Gastroesophageal sphincter (tissue), 4 donors: ENCODE data around the gene NFATC3. TPM values are rescaled to one million over a fixed set of nuclear protein-coding genes. Genes with fewer than 3 reads are reported as not detected.
"Not testable (repeated sequence)": the region's sequence is repeated elsewhere in the genome, so short reads cannot be mapped to it uniquely, and the experiment has no call there.

ENCODE experiments used
- ATAC-seq: fragments of 150-250 bp; one replicate; pipeline ENCODE4 v1.9.1; 2016; ENCODE audit warnings: mild to moderate bottlenecking, moderate library complexity
- H3K27ac ChIP-seq, 4 donors: fragments of 200-600 bp; sonication (generic) in 3 of 4; 1 replicate in 3 of 4; 2 replicates in 1 of 4; pipeline ENCODE4 v1.5.1; 2016 to 2019
- H3K27me3 ChIP-seq: fragments of 200-600 bp; sonication (generic); one replicate; pipeline ENCODE4 v1.5.1; 2019
- H3K36me3 ChIP-seq, 2 donors: fragments of 200-600 bp; sonication (generic); one replicate each; pipeline ENCODE4 v1.5.1; 2019; ENCODE audit warnings: control low read depth in 1 of 2
- H3K4me1 ChIP-seq, 3 donors: fragments of 200-600 bp; sonication (generic); 1 replicate in 2 of 3; 2 replicates in 1 of 3; pipeline ENCODE4 v1.5.1; 2016 to 2019; ENCODE audit warnings: control low read depth in 2 of 3
- H3K4me3 ChIP-seq, 2 donors: fragments of 200-600 bp; sonication (generic); one replicate each; pipeline ENCODE4 v1.5.1; 2019; ENCODE audit warnings: mild to moderate bottlenecking in 1 of 2, moderate library complexity in 1 of 2
- H3K9me3 ChIP-seq, 3 donors: fragments of 200-600 bp; sonication (generic); one replicate each; pipeline ENCODE4 v1.5.1; 2017 to 2019; ENCODE audit warnings: control low read depth in 2 of 3
- EP300 ChIP-seq: sonication (generic); formaldehyde crosslinking; IDR thresholded peaks from one replicate; pipeline ENCODE4 v1.6.1; 2017; ENCODE audit warnings: antibody characterized with exemption, mild to moderate bottlenecking
- POLR2A ChIP-seq, 2 donors: fragments of 450-650 bp; IDR thresholded peaks; one replicate each; pipeline ENCODE4 v1.6.1; 2017; ENCODE audit warnings: antibody characterized with exemption in 2 of 2, mild to moderate bottlenecking in 2 of 2, moderate library complexity in 1 of 2
- POLR2AphosphoS5 ChIP-seq: sonication (generic); formaldehyde crosslinking; IDR thresholded peaks from one replicate; pipeline ENCODE4 v1.6.1; 2017; ENCODE audit warnings: antibody characterized with exemption
- WGBS, 2 donors: methylation state at CpG; one replicate each; pipeline ENCODE4 v1.1.5; 2018; ENCODE audit warnings: low coverage in 1 of 2; 5-methylcytosine and 5-hydroxymethylcytosine counted together
- total RNA-seq, 4 donors: library from RNA; depleted of rRNA; stranded (reverse); fragments of >200 nt; gene quantifications; one replicate each; pipeline ENCODE4 v1.1.0, GENCODE V29; 2016
- TF ChIP-seq, protein P1 (sequence below), 4 experiments: fragments of 200-600 bp in 2 of 4; fragments of 450-650 bp in 2 of 4; sonication (generic) in 1 of 4; IDR thresholded peaks; one replicate each; pipeline ENCODE4 v1.5.1; 2017 to 2019; ENCODE audit warnings: antibody characterized with exemption in 4 of 4, mild to moderate bottlenecking in 2 of 4, moderate library complexity in 2 of 4

The NFATC3 gene
- total RNA-seq, 4 donors from 2014 or later: 42.4 to 50.6 (median 49.3) TPM

DNA sequence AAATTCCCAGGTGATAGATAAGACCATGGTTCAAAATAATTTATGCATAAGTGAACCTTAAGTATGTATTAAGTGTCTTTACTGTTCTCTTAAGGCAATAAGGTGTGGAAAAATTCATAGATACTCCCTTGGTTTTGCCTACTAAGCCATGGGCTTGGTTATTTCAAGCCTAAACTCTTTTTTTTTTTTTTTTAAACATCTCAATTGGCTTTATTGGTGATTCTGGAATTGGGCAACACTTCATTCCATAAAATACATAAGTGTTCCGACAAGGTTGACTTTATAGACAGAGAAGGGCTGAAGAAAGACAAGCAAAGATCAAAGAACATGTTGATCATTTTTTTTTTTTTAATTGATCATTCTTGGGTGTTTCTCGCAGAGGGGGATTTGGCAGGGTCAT, 77.2 kb downstream of the NFATC3 start:
- ATAC-seq: no peak
- Histone ChIP-seq H3K27ac (no peak overlapping the region), H3K27me3 (no peaks in the 10 kb centered on the region), H3K9me3 (no peaks in the 10 kb centered on the region), H3K36me3 (peaks cover 0 to 55% of the 10 kb centered on the region in 2 donors), H3K4me1 (no peaks in the 10 kb centered on the region), H3K4me3 (no peak overlapping the region)
- TF ChIP-seq, protein P1, sequence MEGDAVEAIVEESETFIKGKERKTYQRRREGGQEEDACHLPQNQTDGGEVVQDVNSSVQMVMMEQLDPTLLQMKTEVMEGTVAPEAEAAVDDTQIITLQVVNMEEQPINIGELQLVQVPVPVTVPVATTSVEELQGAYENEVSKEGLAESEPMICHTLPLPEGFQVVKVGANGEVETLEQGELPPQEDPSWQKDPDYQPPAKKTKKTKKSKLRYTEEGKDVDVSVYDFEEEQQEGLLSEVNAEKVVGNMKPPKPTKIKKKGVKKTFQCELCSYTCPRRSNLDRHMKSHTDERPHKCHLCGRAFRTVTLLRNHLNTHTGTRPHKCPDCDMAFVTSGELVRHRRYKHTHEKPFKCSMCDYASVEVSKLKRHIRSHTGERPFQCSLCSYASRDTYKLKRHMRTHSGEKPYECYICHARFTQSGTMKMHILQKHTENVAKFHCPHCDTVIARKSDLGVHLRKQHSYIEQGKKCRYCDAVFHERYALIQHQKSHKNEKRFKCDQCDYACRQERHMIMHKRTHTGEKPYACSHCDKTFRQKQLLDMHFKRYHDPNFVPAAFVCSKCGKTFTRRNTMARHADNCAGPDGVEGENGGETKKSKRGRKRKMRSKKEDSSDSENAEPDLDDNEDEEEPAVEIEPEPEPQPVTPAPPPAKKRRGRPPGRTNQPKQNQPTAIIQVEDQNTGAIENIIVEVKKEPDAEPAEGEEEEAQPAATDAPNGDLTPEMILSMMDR (IDR thresholded peaks at IDR 0.05): no peak
- no peak for TF ChIP-seq POLR2A (IDR thresholded peaks at IDR 0.05)
- TF ChIP-seq POLR2AphosphoS5: no peak
- whole genome bisulfite sequencing, 2 donors: 80 to 100% methylated on average over 1 of the region's 2 CpGs

GRCh38 chr16:68163275-68163674, 78.1 kb downstream of the NFATC3 start:
- peaks cover 0 to 58% of the 10 kb centered on the region in 2 donors for H3K36me3 ChIP-seq
- H3K27me3 ChIP-seq, H3K9me3 ChIP-seq, H3K4me3 ChIP-seq, ATAC-seq, H3K27ac ChIP-seq, H3K4me1 ChIP-seq: not testable (repeated sequence)
- no CpG with 5 or more reads among the region's 31 CpGs for WGBS, 2 donors

DNA sequence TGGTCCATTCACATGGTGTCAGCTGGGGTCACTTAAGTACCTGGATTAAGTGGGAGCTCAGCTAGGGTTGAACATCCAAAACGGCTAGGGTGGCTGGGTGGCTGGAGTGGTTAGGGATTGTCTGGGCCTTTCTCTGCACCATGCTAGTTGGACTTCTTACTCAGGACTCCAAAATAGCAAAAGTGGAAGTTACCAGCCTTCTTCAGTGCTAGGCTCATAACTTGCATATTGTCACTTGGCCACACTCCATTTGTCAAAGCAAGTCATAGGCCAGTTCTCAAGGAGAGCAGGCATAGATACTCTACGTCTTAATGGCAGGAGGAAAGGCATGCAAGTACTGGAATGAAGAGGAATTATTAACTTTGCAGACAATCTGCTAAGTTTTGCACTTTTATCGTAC, 81.1 kb downstream of the NFATC3 start:
- Histone ChIP-seq H3K9me3 (no peaks in the 10 kb centered on the region), H3K36me3 (peaks cover 0 to 60% of the 10 kb centered on the region in 2 donors), H3K27me3 (no peaks in the 10 kb centered on the region), H3K27ac (no peak overlapping the region), H3K4me1 (no peaks in the 10 kb centered on the region), H3K4me3 (no peak overlapping the region)
- 83 to 94% methylated on average over 2 to 3 of the region's 3 CpGs for WGBS, 2 donors
- ATAC-seq: no peak
- TF ChIP-seq POLR2A (IDR thresholded peaks at IDR 0.05) (no peak), POLR2AphosphoS5 (no peak), EP300 (no peak)
- TF ChIP-seq, protein P1 (IDR thresholded peaks at IDR 0.05): no peak

- H3K27ac ChIP-seq: no peak overlapping the region
- H3K9me3 ChIP-seq: no peaks in the 10 kb centered on the region
- TF ChIP-seq POLR2AphosphoS5: no peak
- TF ChIP-seq EP300: no peak
- TF ChIP-seq POLR2A (IDR thresholded peaks at IDR 0.05): no peak
- TF ChIP-seq, protein P1 (IDR thresholded peaks at IDR 0.05): no peak
- no peaks in the 10 kb centered on the region for H3K4me1 ChIP-seq
- H3K4me3 ChIP-seq: no peak overlapping the region
- no peak for ATAC-seq
- peaks cover 0 to 89% of the 10 kb centered on the region in 2 donors for H3K36me3 ChIP-seq
- no peaks in the 10 kb centered on the region for H3K27me3 ChIP-seq
- WGBS, 2 donors: 88 to 90% methylated on average over 1 to 2 of the region's 2 CpGs
Observed at GRCh38 chr16:68179196-68179795, 94.1 kb downstream of the NFATC3 start.

DNA sequence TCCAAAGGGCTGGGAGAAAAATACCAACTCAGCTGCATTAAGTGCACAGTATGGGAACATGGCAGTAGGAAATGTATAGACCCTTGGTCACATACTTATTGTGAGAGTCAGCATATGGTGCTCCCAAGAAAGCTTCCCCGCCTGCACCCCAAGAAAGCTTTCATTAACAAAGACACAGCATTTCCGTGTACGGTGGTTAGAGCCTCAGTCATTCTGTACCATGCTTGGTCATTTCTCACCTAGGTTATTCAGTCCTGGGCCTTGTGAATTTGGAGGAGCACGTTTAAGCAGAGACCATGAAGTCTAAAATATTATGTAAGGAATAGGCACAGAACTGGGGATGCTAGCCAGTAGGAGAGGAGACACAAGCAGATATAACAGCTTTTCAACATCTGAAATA, 94.7 kb downstream of the NFATC3 start:
- Histone ChIP-seq H3K4me3 (no peak overlapping the region), H3K27me3 (no peaks in the 10 kb centered on the region), H3K4me1 (no peaks in the 10 kb centered on the region), H3K9me3 (no peaks in the 10 kb centered on the region), H3K27ac (no peak overlapping the region), H3K36me3 (peaks cover 0 to 89% of the 10 kb centered on the region in 2 donors)
- TF ChIP-seq EP300 (no peak), POLR2A (IDR thresholded peaks at IDR 0.05) (no peak), POLR2AphosphoS5 (no peak)
- TF ChIP-seq, protein P1 (IDR thresholded peaks at IDR 0.05): no peak
- ATAC-seq: no peak
- WGBS, 2 donors: 67 to 77% methylated on average over 1 to 4 of the region's 4 CpGs
